SK-N-SH (cell line): ENCODE data around the gene LOC101059915.

ENCODE experiments used
- CTCF ChIP-seq: fragments of 200-600 bp; sonication (generic); IDR thresholded peaks from 2 replicates; pipeline ENCODE4 v1.6.1; 2017; ENCODE audit warnings: antibody characterized with exemption, mild to moderate bottlenecking, moderate library complexity
- IRF3 ChIP-seq: fragments of 150-350 bp; IDR thresholded peaks from 2 replicates; pipeline ENCODE4 v1.6.1; 2016; ENCODE audit warnings: mild to moderate bottlenecking, low read depth, low read length
- MXI1 ChIP-seq: IDR thresholded peaks from 2 replicates; pipeline ENCODE4 v1.6.1; 2012; ENCODE audit warnings: mild to moderate bottlenecking, low read depth, low read length, improper control_type of control experiment
- PBX3 ChIP-seq: IDR thresholded peaks from 2 replicates; pipeline ENCODE4; 2012
- POLR2AphosphoS5 ChIP-seq: IDR thresholded peaks from 2 replicates; pipeline ENCODE4 v1.6.1; 2012; ENCODE audit warnings: low read depth, low read length
- REST ChIP-seq: IDR thresholded peaks from 2 replicates; pipeline ENCODE4 v1.6.1; 2012; ENCODE audit warnings: mild to moderate bottlenecking, low read depth, low read length, moderate library complexity
- TCF12 ChIP-seq: IDR thresholded peaks from 2 replicates; pipeline ENCODE4 v1.4.0; 2012
- USF1 ChIP-seq: IDR thresholded peaks from 2 replicates; pipeline ENCODE4 v1.4.0; 2012; ENCODE audit warnings: low read depth, borderline replicate concordance

GRCh38 chrX:71622576-71623450 lies 44.5 kb upstream of the LOC101059915 start:
- TF ChIP-seq PBX3: no peak
- no peak for TF ChIP-seq IRF3
- 0 out of 2 replicates have a peak, but pooled peaks have one; percentile 11 for TF ChIP-seq CTCF
- no peak for TF ChIP-seq TCF12
- no peak for TF ChIP-seq POLR2AphosphoS5
- TF ChIP-seq REST: no peak
- no peak for TF ChIP-seq MXI1
- TF ChIP-seq USF1: no peak
